Measurements from ENCODE around the gene RIMBP3C.
A peak's percentile ranks its signal among the peaks of the same experiment; 100 is the strongest.
"Not testable (repeated sequence)": the region's sequence is repeated elsewhere in the genome, so short reads cannot be mapped to it uniquely, and the experiment has no call there.

The RIMBP3C gene

DNA sequence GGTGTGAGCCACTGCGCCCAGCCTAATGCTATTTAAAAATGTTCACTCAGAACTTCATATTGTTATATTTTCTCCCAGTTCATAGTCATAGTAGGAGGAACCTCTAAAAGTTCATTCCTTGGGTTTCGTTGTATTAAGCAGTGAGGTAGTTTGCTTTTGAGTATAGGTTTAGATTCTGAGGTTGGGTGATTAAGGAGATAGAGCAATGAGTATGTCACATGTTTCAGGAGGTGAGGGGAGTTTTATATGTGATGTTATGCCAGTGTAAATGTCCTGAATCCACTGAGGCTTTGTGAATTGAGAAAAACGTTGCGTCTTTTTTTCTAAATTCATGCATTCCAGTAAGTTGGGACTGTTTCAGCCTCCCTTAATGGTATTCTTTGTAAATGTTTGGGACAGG is 20.4 kb upstream of the RIMBP3C start:
- no peak for DNase-seq

DNA sequence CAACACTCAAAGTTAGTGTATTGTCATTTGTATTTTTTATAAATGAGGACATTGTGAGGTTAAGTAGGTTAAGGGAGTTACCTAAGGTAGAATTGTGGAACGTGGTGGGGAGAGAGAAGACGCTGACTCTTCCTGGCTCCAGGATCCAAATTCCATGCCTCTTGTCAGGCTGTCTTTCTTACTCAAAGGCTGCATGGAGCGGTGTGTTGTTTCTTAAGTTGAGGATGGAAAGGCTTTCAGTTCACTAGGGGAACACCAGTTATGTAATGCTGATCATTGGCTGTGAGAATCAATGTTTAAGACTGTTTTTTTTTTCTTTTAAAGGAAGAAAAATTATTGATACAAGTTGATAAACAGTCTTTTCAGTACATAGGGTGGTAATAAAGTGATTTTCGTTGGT is 19.1 kb upstream of the RIMBP3C start:
- no peak for DNase-seq

DNA sequence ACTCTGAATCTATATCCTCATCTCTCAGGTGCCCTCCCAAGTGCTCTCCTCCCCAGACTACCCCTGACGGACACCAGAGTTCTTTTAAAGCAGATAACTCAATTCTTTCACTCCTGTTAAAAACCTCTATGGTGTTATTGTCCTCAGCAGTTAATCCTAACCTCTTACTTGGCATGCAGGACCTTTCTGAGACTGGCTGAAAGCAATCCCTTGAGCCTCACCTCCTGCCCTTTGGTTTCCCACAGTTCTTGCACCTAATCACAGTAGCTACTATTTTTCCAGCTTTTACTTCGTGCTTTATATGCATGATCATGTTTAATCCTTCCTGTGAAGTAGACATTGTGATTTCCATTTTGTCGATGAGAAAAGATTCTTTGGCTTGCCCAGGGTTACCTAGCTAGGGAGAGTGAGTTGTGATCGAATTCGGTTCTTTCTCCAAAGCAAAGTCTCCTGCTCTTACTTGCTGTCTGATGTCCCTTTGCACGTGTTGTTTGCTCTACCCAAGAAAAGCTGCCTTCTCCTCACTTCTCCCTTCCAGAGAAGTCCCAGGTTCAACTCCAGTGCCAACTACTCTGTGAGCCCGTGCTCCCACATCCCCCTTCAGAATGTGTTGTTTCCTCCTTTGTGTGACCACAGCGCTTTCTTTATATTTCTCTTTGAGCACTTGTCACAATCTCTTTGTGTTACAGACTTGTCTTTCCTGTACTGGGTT is 18.4 kb upstream of the RIMBP3C start:
- no peak for DNase-seq

DNA sequence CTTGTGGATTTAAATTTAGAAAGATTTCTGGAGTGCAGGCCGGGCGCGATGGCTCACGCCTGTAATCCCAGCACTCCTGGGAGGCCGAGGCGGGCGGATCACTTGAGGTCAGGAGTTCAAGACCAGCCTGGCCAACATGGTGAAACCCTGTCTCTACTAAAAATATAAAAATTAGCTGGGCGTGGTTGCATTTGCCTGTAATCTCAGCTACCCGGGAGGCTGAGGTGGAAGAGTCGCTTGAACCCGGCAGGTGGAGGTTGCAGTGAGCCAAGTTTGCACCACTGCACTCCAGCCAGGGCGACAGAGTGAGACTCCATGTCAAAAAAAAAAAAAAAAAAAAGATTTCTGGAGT is 17.8 kb upstream of the RIMBP3C start:
- DNase-seq: not testable (repeated sequence)

DNA sequence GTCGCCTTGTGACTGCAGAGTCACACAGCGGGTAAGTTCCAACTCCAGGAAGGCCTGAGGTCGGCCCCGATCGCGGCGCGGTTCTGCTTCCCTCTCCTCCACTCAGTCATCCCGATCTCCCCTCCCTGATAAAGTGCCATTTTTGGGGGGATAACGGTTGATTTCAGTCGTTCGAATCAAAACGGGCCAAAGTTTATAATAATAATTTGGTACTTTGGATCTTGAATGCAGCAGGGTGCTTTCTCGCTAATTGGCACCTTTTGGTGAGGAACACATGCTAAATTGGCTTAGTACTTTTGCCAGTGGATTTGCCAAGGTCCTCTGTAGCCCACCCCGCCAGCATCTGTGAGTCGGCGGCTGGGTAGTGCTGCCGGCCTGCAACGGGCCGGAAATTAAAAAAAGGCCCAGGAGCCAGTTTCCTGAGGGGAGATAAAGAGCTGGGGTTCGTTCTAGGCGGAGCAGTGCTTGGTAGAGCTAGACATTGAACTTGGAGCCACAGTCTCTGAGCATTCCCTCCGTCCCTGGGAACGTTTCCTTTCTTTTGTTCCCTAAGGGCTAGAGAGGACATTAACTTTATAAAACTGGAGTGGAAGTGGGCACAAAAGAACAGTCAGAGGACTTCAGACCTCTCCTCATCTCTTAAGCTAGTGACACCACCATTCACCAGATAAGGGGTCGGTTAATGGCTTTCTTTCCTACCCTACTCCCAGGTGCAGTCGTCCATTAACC is 17.2 kb upstream of the RIMBP3C start:
- peak in 1 of 2 donors; percentile 16 for DNase-seq

DNA sequence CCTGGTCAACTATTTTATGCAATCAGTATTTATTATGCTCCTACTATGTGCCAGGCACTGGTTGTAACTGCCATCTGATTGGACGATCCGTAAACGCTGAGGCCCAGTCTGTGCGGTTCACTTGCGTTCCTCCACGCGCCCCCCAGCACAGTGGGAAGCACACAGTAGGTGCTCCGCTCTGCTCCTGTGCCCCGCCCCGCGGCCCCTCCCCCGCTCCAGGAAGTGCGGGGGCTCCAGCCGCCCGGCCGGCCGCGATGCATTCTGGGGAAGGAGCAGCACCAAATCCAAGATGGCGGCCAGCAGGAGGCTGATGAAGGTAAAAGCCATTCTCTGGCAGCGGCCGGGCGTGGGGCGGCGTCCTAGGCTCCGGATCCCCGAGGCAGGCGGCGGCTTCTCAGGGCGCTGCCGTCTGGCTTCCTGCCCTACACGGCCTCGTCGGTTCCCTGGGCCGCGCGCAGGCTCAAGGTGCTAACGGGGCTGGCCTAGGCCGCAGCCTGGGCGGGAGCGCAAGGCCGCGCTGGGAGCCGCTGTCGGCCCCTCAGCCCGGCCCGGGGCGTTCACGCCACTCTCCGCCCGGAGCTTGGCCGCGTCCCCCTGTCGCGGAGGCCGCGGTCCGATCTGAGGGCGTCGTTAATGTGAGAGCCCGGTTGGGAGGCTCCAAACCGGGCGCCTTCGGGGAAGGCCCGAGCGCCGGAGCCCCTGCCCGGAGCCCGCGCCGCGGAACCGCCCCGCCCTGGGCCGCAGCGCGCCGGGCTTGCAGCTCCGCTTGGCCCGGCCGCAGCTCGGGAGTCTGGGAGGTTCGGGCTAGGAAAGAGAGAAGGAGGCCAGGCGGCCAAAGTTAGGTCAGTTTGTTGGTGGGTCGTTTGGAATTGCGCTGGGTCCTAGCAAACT is 16.4 kb upstream of the RIMBP3C start, which contains the start of gene UBE2L3:
Gene UBE2L3, plus strand, starts transcription at position 259 of the 891 bp plus-strand sequence. Its CDS starts 31 bp downstream, at position 290.
- peak; percentile 73 to 76 for DNase-seq

DNA sequence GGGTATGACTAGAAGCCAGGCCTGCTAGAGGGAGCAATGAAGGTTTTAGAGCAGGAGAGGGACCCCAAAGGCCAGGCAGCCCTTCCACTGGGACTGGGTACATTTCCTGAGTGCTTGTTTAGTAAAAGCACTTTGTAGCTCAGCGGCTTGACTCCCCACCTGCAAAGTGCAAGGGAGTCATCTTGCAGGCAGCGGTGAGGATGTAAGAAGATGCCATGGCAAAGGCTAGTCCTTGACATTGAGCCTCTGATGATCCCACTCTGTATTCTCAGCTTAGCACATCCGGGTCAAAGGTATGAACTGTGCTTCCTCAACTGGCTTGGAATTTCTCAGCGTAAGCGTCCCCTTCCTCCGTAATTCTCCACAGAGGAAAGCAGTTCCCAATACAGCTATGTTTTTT is 13.2 kb upstream of the RIMBP3C start:
- DNase-seq: no peak

DNA sequence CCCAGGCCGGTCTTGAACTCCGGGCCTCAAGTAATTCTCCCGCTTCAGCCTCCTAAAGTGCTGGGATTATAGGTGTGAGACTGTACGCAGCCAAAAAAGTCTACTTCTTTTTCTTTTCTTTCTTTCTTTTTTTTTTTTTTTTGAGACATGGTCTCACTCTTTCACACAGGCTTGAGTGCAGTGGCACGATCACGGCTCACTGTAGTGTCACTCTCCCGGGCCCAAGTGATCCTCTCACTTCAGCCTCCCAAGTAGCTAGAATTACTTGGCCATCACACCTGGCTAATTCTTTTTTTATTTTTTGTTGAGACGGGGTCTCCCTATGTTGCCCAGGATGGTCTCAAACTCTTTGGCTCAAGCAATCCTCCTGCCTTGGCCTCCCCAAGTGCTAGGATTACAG is 12.7 kb upstream of the RIMBP3C start:
- DNase-seq: no peak

DNA sequence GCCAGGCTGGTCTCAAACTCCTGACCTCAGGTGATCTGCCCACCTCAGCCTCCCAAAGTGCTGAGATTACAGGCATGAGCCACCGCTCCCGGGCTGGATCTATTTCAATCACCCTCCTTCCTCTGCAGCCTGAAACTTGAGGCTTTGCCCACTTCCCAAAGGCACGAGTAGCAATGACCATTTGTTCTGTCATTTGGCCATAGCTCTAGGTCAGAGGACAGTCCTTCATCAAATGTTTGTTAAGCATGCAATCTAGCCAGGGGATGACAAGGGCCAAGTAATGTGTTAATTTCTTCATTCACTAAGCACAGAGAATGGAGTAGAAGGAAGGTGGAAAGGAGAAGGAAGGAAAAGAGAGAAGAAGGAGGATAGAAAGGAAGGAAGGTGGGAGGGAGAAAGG is 9.4 kb upstream of the RIMBP3C start:
- not testable (repeated sequence) for DNase-seq

DNA sequence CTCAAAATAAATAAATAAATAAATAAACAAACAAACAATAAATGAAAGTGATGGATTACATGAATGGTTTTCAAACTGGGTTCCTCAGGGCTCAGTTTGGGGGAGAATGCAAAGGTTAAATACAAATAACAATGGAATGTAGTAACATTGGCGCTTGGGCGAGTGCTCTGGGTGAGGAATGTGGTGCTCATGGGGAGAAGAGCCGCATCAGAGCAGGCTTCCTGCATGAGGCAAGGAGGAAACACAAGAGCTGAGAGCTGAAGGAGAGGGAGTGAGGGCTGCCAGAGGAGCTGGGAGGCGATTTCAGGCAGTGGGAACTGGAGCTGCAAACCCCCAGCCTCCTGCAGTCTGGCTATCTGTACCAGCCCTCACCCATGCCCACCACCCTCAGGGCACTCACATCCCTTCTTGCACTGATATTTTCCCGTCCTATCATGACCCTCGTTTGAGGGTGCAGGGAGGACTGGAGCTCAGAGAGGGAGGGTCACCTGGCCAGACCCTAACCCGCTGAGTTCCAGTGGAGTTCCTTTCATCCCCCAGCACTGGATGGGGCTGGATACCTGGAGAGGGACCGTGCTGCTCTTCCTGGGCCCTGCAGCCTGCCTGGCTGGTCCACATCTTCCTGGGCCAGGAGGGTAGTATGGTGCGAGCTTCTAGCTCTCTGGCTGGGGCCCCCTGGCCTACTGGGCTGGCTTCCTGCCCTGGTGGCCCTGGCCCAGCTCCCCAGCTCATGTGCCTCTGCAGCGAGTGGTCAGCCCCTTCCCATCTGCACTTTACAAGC is 8.3 kb upstream of the RIMBP3C start:
- not testable (repeated sequence) for DNase-seq

DNA sequence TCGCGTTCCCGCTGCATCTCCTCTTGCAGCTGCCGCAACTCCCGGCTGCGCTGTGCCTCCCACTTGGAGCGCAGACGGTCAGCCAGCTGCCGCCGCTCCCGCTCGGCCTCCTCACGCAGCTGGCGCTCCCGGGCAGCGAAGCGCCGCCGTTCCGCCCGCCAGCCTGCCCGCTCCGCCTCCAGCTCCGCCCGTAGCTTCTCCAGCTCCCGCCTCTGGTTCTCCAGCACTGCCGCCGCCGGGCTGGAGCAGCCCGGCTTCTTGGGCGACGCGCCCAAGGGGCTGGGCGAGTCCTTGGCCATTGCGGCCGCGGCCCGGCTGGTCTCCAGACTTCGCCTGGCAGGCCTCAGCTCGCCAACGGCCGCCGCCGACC is 598 bp downstream of the RIMBP3C start:
- DNase-seq: not testable (repeated sequence)

DNA sequence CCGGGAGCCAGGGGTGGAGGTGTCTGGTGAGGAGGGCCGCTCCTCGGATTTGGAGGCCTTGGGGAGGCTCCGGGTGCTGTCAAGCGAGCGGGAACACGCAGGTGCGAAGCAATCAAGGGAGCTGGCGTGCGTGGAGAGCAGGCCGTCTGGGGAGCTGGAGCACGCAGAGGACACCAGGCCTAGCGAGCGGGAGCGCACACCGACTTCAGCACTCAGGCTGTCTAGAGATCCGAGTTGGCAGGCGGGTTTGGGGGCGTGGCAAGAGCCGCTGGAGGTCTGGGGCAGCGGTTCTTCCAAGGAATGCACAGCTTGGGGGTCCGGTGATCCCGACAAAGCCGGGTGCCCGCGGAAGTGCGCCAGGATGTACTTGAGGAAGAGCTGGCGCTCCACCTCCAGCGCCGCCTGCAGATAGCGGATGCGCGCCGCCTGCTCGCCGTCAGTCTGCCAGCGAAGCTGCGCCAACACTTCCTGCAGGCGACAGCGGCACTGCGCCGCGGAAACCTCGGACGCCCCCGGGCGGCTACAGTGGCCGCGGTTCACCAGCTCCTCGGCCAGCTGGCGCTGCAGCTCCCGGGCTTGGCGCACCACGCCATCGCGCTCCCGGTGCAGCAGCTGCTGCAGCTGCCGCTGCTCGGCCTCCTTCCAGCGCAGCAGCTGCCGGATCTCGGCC is 1.1 kb downstream of the RIMBP3C start:
- not testable (repeated sequence) for DNase-seq

DNA sequence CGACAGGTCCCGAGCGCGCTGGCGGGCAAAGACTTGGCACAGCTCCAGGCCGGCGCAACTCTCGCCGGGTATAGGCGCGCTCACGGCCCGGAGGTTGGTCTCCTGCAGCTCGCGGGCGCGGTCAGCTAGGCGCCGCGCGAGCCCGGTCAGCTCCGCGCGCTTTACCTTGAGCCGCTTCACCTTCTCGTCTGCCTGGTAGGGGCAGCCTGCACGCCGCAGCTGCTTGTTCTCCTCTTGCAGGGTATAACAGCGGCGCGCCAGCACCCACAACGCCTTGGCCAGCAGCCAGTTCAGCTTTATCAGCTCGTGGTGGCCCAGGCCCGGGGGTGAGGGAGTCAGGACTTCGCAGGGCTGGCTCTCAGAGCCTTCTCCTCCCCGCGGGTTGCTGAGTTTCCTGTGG is 1.7 kb downstream of the RIMBP3C start:
- not testable (repeated sequence) for DNase-seq

DNA sequence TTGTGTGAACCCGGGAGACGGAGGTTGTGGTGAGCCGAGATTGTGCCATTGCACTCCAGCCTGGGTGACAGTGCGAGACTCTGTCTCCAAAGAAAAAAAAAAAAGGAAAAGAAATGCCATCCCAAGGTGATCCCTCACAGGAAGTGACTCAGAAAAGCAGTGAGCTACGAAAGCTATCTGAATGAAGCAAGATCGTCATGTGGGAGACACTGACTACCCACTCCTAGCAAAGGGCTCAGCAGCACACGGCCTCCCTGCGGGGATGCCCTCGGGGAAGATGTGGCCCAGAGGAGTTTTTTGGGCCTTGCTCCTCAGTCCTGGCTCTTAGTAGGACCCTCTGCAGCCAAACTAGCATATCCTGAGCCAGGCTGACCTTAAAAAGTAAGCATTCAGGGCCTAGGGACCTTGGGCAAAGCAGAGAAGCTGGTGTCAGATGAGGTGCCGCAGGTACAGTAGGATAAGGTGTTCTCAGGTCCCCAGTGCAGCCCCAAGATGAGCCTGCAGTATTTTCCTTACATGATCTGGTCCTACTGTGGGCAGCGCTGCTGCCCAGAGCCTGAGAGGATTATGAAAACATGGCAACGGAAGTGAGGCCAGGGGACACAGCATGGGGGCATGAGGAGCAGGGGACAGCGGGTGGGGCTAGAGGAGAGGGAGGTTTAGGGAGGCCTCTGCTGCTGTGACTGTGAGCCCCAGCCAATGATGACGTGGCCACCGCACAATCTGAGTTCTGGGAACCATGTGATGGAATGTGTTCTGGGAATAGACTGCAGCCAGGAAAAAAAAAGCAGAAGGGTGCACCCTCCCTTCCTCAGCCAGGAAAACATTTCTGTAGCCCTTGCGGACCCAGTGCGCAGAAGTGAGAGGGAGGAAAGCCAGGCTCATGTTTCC is 6.6 kb downstream of the RIMBP3C start:
- not testable (repeated sequence) for DNase-seq

DNA sequence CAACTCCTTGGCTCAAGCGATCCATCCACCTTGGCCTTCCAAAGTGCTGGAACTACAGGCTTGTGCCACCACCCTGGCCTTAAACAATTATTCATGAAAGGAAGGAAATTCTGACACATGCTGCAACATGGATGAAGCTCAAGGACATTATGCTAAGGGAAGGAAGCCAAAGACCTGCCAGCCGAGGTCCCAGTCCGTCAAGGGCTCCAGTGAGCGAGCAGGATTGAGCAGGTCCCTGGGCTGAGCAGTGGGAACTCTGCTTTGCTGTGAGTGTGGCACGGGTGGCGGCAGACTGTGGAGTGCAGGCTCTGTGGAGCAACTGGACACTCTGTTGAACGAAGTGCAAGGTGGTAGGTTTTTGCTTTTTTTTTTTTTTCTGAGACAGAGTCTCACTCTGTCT is 11.4 kb downstream of the RIMBP3C start:
- not testable (repeated sequence) for DNase-seq

DNA sequence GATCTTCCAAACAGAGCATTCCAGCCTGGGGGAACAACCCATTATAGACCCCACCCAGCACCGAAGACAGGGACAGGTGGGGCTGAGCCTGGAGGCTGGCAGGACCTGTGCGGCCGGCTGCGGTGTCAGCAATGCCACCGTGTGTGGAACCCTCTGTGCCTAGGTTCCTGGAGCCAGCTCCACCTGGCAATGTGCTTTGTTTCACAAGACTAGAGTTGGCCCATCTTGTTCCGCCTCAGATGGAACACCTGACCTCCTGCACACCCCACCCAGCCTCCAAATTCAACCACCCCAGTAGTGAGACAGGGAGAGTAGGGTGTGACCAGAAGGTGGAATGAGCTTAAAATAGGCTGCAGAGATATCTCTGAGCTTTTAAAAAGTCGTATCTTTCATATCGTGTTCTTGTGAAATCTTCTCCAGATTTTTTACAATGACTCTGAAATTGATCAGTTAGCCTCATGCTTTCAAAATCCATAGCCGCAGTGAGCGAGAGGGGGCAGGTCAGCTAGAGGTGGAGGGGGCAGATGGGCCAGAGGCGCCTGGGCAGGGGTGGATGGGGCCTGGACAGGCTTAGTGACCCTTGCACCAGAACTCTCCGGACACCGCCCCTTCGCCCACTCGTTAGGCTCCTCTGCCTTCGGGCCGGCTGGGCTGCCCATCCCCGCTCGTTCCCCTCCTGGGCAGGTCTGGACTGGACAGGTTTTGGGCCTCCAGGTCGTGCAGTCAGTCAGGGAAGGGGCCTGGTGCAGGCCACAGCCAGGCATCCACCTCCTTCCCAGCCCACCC is 18.2 kb downstream of the RIMBP3C start:
- not testable (repeated sequence) for DNase-seq

DNA sequence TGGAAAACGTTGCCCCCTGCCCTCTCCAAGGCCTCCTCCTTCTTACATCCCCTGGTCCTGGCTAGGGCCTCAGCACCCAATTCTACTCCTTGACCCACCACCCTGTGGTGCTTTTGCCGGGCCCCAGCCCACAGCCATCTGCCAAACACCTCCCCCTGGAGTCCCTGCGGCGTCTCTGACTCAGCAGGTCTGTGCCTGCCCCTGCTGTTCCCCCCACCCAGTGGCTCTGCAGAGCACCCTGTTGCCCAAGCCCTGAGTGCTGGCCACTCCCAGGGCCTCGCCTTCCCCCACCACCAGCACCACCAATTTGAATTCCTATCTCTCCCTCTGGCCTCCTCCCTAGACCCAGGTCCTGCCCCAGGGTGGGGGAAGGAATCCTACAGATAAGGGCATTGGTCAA is 19.7 kb downstream of the RIMBP3C start:
- DNase-seq: not testable (repeated sequence)

DNA sequence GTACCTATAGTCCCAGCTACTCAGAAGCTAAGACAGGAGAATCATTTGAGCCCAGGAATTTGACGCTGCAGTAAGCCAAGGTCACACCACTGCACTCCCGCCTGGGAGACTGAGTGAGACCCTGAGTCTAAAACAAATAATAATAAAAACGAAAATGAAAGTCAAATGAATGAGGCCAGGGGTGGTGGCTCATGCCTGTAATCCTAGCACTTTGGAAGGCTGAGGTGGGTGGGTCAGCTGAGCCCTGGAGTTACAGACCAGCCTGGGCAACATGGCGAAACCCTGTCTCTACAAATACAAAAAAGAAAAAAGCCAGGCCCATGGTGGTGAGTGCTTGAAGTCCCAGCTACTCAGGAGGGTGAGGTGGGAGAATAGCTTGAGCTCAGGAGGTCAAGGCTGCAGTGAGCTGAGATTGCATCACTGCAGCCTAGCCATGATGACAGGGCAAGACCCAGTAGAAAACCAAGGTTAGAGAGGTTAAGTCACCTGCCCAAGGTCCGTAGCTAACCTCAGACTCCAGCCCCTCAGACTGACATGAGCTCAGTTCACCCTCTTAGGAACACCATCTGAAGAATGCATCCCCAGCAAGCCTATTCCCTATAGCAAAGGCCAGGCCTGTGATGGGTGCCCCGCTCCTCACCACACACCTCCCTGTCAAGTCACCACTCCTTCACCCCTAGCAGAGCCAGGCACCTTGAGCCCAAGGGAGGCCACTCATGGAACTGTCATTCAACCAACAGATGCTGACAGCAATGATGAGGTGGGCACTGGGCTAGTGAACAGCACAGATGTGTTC is 24.4 kb downstream of the RIMBP3C start:
- DNase-seq: not testable (repeated sequence)

Measured in stimulated activated CD4-positive, alpha-beta T cell treated with anti-CD3 and anti-CD28 coated beads, Interleukin-2, amount 100 ng/mL, for 48 hours (primary cell).